GM21717 (cell line): ENCODE results near the gene ENTPD3.
A peak's percentile ranks its signal among the peaks of the same experiment; 100 is the strongest.
"Not testable (repeated sequence)": the region's sequence is repeated elsewhere in the genome, so short reads cannot be mapped to it uniquely, and the experiment has no call there.

Source experiments
- ATAC-seq: cut with Tn5 transposase; IDR thresholded peaks from one replicate; pipeline ENCODE4 v1.9.1; 2021; ENCODE audit warnings: mild to moderate bottlenecking, moderate library complexity; ENCODE audit not compliant: unreplicated experiment

ENTPD3 gene

DNA sequence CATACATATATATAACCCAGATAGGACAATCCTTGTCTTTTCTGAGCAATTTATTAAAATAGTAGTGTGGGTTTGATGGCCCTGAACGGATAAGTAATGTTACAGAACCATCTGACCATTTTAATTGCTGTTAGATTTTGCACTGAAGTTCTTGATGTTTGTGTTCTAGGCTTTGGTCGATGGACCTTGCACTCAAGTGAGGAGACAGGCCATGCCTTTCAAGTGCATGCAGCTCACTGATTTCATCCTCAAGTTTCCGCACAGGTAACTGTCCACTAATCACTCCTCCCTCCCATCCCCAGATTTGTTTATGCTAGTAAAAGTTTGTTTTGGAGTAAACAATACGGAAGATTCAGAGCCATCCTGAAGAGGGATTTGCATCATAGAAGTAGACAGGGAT lies 71.5 kb downstream of the ENTPD3 start:
- ATAC-seq: no peak

DNA sequence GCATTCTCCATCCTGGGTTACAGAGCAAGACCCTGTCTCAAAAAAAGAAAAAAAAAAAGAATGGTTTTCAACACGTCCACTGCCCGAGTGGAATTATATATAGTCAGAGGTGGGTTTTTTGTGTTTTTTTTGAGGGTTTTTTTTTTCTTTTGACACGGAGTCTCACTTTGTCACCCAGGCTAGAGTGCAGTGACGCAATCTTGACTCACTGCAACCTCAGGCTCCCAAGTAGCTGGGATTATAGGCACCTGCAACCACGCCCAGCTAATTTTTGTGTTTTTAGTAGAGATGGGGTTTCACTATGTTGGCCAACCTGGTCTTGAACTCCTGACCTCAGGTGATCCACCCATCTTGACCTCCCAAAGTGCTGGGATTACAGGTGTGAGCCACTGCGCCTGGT lies 73.5 kb downstream of the ENTPD3 start:
- not testable (repeated sequence) for ATAC-seq

DNA sequence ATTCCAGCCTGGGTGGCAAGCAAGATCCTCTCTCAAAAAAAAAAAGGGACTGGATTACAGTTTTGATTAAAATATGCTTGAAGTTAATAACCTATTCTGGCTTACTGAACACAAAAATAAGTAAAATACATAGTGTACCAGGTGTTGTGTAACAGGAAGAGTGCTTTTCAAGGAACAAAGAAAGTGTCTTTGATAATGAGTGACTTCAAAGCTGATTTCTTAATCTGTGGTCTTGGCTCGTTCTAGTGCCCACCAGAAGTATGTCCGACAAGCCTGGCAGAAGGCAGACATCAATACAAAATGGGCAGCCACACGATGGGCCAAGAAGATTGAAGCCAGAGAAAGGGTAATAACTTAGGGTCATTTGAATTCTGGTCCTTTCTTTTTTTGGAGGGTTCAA lies 74.2 kb downstream of the ENTPD3 start:
- ATAC-seq: no peak

DNA sequence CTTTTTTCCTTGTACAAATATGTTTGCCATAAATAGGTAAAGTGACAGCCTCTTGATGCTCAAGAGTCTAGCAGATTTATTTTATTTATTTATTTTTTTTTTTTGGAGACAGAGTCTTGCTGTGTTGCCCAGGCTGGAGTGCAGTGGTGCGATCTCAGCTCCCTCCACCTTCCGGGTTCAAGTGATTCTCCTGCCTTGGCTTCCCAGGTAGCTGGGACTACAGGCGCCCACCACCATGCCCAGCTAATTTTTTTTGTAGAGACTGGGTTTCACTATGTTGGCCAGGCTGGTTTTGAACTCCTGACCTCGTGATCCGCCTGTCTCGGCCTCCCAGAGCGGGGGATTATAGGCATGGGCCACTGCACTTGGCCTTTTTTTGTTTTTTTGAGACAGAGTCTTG lies 75.9 kb downstream of the ENTPD3 start:
- ATAC-seq: not testable (repeated sequence)

DNA sequence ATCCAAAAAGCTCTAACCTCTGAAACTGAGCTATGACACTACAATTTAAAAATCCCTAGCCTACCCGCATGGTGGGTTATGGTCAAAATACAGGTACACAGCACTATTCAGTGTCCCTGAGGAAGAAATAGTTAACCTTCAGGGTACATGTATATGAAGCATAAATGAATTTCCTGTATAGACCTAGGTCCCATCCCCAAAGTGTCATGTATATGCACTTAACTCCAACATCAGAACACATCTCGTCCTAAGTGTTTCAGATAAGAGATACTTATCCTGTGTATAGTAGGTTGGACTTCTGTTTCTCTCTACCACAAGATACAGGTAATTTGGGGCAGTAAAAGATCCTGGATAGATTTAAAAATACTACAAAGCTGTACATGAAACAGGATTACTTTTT lies 76.6 kb downstream of the ENTPD3 start:
- ATAC-seq: no peak

DNA sequence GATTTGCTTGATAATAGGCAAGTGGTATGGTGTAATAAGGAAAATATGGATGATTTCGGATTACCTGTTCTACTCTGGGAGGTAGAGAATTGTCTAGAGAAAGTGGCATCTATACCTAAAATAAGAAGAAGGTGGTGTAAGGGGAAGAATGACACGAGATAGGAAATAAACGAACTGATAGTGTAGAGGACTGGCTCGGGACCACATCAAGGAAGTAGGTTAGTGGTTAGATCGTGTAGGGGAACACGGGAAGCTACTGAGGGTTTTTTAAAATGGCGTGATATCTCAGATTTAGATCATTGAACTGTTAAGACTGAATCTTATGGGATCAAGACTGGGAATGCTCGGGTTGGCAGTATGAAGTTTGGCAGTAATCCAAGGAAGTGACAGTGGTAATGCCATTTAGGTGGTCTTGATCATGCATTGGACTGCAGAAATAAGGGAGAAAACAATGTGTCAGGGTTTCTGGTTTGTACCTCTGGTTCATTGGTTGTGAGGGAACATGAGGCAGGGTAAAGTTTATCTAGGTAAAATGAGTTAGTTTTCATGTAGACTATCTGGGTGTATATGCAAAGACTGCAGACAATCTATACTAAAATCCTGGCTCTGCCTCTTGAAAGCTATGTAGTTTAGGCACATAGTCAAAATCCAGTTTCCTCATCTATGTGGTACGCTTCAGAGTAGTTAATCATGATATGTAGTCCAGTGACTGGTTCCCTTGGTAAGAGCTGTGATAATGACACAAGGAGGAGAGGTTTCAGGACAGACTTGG lies 77.5 kb downstream of the ENTPD3 start:
- ATAC-seq: no peak

DNA sequence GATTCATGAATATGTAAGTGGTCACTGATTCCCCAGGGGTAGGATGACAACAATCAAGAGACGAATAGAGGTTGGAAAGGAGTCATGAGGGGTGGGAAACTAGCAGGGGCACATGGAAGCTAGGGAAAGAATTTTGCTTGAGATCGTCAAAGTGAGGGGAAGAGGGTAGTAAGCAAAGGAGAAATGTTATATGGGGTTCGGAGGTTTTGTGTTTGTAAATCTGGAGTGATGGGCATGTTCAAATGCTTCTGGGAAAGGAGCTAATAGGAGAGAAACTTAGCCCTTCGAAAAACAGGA lies 78.1 kb downstream of the ENTPD3 start:
- no peak for ATAC-seq

DNA sequence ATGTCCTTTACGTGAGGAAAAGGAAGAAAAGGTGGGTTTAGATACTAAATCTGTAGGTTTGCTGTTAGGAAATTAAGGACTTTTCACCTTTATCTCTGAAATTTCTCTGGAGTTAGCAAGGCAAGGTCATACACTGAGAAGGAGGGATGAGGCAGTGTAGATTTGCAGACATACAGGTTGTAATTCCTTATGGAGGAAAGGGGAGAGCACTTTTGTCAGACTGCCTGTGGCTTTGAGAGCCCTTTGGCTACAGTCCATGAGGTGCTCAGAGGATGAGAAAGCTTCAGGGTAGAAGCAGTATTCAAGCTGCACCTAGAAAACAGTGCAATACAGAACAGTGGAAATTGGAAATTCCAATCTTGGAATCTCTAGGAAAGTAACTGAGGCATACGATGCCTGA lies 78.5 kb downstream of the ENTPD3 start:
- no peak for ATAC-seq

DNA sequence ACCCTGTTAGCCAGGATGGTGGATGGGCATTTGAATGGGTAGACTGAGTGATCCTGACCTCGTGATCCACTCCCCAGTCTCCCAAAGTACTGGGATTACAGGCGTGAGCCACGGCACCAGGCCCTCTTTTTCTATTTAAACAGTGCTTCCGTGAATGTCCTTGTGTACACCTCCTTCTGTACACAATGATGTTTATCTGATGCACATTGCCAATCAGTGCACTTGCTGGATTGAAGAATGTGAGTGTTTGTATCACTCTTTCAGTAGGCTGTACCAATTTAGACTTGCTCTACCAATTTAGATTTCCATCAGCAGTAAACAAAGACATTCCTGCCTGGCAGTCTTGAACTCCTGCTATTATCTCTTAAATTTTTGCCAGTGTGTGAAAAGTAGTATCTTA lies 81.0 kb downstream of the ENTPD3 start:
- ATAC-seq: no peak

DNA sequence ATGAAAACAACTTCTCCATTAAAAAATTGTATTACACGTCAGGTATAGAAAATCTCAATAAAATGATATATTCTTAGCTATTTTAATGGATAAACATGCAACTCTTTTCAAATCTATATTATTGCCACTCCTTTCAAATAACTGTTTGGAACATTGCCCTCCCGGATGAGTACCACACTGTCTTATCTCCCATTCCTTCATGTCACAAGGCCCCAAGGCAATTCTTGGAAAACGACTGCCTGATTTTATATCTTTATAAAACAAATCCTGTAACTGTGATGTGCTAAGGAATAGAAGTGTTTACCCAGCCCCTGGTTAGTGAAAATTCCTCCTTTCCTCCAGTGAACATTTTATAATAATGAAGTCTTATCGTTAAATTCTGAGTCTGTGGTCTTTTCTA lies 83.7 kb downstream of the ENTPD3 start:
- ATAC-seq: no peak

DNA sequence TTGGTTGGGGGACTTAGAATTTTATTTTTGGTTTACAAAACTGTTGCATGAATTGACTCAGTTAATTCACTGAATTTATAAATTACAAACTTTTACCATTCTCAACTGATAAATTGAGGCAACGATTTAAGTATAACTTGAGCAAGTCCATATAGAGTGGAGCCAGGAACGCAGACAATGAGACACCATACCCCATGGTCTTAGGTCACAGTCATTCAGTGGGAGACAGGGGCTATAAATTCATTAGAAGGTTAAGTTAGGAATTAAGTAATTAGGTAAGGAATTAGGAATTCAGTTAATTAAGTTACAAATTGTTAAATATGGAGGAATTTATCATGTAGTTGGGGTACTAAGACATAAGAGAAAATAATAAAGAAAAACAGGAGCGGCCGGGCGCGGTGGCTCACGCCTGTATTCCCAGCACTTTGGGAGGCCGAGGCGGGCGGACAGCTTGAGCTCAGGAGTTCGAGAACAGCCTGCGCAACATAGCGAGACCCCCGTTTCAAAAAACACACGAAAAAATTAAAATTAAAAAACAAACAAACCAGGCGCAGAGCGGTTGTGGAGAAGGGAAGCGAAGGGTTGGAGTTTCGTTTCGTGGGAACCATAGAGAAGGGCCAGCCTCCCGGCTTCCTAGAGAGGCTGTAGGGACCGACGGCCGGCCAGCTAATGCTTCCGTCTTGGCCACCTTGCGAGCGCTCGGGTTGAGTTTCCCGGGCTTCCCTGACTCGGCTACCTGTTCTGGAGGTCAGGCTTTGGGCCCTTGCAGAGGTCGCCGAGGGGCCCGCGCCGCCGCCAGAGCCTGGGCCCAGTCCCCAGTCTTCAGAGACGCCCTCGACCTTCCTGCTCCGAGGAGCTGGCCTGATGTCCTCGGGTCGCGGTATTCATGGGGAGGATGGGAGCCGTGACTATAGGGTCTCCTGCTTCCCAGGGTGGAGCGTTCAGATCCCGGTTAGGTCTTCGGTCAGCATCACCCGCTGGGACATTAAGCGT lies 89.8 kb downstream of the ENTPD3 start, which contains the start of gene ZNF619:
ZNF619 (plus strand) TSS at position 645 of the 993 bp plus-strand sequence. CDS start 858 bp downstream, outside the sequence.
- peak; percentile 73 for ATAC-seq

DNA sequence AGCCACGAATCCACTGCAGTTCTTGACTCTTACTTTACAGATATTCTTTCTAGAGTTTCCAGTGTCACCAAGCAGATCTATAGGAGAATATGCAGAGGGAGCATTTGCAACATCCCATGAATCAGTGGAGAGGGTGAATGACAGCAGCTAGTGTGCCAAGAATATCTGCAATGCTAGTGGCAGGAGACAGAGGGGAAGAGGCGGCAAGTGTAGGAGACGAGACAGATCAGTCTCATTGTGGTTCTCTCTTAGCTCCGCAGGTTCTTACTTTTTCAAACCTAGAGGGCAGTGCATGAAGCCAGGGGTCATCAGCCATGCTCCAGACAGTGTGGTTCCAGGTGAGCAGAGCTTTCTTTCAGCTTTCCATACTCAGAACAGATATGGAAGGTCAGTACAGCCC lies 90.7 kb downstream of the ENTPD3 start:
- ATAC-seq: no peak
